Measurements from ENCODE around the gene PDE11A.

PDE11A gene

GRCh38 chr2:177616731-177617130, 455.8 kb downstream of the PDE11A start:
- H3K36me3 ChIP-seq = peaks cover 4% of the 10 kb centered on the region; the same call in 1 of the 2 replicates
- H3K9me3 ChIP-seq (ENCODE audit: severe bottlenecking) = no peaks in the 10 kb centered on the region
- H3K4me3 ChIP-seq (ENCODE audit: low read depth, low read length) = no peak overlapping the region
- H3K27ac ChIP-seq = no peak overlapping the region
- DNase-seq = no peak
- TF ChIP-seq CTCF (IDR thresholded peaks at IDR 0.05; ENCODE audit: low read depth, low read length) = no peak
- H3K27me3 ChIP-seq (ENCODE audit: insufficient read depth, low read depth, severe bottlenecking) = no peaks in the 10 kb centered on the region

DNA sequence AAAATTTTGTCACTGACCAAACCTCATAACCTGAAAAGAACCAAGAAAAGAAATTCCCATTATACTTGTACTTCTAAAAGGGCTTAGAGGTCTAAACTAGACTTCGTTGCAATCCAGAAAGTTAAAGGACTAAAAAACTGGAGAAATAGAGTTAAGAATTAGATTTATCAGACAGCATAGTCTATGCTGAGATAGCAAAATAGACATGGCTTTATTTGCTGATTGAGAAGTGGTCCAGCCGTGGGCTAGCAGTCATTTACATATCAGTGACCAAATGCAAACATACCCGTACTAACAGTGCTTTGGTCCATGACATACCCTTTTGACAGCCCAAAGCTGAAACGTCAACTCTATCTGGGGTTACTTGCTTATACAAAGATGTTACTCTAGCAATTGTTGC, 456.5 kb downstream of the PDE11A start:
- Histone ChIP-seq H3K36me3 (peaks cover 4% of the 10 kb centered on the region; the same call in 1 of the 2 replicates), H3K27me3 (ENCODE audit: insufficient read depth, low read depth, severe bottlenecking) (no peaks in the 10 kb centered on the region), H3K27ac (no peak overlapping the region), H3K9me3 (ENCODE audit: severe bottlenecking) (no peaks in the 10 kb centered on the region), H3K4me3 (ENCODE audit: low read depth, low read length) (no peak overlapping the region)
- no peak for TF ChIP-seq CTCF (IDR thresholded peaks at IDR 0.05; ENCODE audit: low read depth, low read length)
- DNase-seq = no peak

DNA sequence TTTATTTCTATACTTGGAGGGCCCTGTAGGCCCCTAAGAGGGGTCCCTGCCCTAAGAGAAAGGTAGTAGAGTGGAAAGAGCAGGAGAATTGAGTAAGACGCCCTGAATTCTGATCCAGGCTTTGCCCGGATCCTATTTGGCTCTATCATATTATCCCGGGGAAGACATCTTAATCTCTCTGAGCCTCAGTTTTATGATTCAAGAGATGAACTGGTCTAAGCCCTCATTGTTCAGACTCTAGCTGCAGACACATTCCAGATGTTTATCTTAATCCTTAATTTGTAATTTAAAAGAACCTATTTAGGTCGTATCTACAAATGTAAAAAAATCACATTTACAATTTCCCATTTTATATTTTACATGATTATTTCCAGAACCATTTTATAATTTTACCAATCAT, 459.9 kb downstream of the PDE11A start:
- TF ChIP-seq CTCF (IDR thresholded peaks at IDR 0.05; ENCODE audit: low read depth, low read length) = no peak

DNA sequence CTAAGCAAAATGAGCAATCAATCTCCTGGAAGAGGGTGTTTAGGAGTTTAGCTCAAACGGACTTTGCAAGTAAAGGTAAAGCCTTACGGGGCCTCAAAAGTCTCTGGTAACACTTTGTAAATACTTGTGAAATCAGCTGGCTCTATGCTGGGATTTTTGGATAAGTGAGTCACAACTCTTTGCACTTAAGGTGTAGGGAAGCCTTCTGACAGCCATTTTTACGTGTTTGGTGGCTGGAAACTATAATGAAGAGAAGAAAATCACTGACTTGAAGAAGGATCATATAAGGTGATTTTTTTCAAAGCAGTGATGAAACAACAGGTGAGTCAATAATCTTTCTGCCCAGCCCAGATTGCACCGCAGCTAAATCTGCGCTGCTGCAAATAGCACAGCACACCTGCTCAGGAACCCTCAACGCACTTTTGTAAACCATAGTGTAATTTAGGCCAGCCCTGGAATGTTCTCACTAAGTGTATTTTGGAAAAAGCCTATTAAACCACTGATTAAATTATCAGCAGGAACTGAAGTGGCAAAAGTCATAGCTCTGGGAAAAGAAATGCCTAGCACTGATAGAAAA, 461.2 kb downstream of the PDE11A start:
- no peak for DNase-seq
- TF ChIP-seq CTCF (IDR thresholded peaks at IDR 0.05; ENCODE audit: low read depth, low read length) = no peak
- Histone ChIP-seq H3K4me3 (ENCODE audit: low read depth, low read length) (no peak overlapping the region), H3K27me3 (ENCODE audit: insufficient read depth, low read depth, severe bottlenecking) (no peaks in the 10 kb centered on the region), H3K36me3 (no peaks in the 10 kb centered on the region), H3K27ac (no peak overlapping the region), H3K9me3 (ENCODE audit: severe bottlenecking) (no peaks in the 10 kb centered on the region)

More for the DNA sequence above, 459.9 kb downstream of the PDE11A start:
- H3K9me3 ChIP-seq (ENCODE audit: severe bottlenecking) = no peaks in the 10 kb centered on the region
- H3K36me3 ChIP-seq = no peaks in the 10 kb centered on the region
- no peak overlapping the region for H3K27ac ChIP-seq
- H3K27me3 ChIP-seq (ENCODE audit: insufficient read depth, low read depth, severe bottlenecking) = no peaks in the 10 kb centered on the region
- DNase-seq = no peak
- H3K4me3 ChIP-seq (ENCODE audit: low read depth, low read length) = no peak overlapping the region

GRCh38 chr2:177610813-177611212, 461.8 kb downstream of the PDE11A start:
- DNase-seq = no peak
- TF ChIP-seq CTCF (IDR thresholded peaks at IDR 0.05; ENCODE audit: low read depth, low read length) = no peak
- H3K36me3 ChIP-seq = no peaks in the 10 kb centered on the region
- H3K9me3 ChIP-seq (ENCODE audit: severe bottlenecking) = no peaks in the 10 kb centered on the region
- H3K27ac ChIP-seq = no peak overlapping the region
- no peaks in the 10 kb centered on the region for H3K27me3 ChIP-seq (ENCODE audit: insufficient read depth, low read depth, severe bottlenecking)
- H3K4me3 ChIP-seq (ENCODE audit: low read depth, low read length) = no peak overlapping the region

DNA sequence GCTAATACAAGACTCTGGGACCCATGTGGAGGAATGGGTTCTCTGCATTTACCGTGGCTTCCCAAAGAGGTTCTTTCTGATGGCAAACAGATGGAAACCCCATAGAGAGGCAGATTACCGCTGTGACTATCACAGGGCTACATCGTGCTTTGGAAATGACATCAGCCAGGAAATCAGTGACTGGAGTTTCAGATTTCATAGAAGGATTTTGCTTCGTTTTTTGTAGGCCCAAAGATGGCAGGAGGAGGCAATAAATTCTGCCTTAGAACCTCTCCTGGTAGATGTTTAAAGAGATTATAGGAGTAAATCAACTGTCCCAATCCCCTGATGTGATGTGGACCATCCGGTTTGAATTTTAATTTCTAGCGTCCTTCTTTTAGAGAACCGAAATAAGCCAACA, 465.9 kb downstream of the PDE11A start:
- no peaks in the 10 kb centered on the region for H3K27me3 ChIP-seq (ENCODE audit: insufficient read depth, low read depth, severe bottlenecking)
- TF ChIP-seq CTCF (IDR thresholded peaks at IDR 0.05; ENCODE audit: low read depth, low read length) = no peak
- no peaks in the 10 kb centered on the region for H3K36me3 ChIP-seq
- DNase-seq = peak; percentile 42
- H3K4me3 ChIP-seq (ENCODE audit: low read depth, low read length) = no peak overlapping the region
- peak overlapping the region; percentile 2; the same call in 1 of the 2 replicates for H3K27ac ChIP-seq
- no peaks in the 10 kb centered on the region for H3K9me3 ChIP-seq (ENCODE audit: severe bottlenecking)

All from WERI-Rb-1 (cell line).